HG03565 (cell line): Measurements from ENCODE around the gene CRTAC1.
"Not testable (repeated sequence)": the region's sequence is repeated elsewhere in the genome, so short reads cannot be mapped to it uniquely, and the experiment has no call there.

Experiments
- ATAC-seq: cut with Tn5 transposase; IDR thresholded peaks from one replicate; pipeline ENCODE4 v1.9.1; 2021; ENCODE audit warnings: mild to moderate bottlenecking, moderate library complexity; ENCODE audit not compliant: unreplicated experiment

The CRTAC1 gene

DNA sequence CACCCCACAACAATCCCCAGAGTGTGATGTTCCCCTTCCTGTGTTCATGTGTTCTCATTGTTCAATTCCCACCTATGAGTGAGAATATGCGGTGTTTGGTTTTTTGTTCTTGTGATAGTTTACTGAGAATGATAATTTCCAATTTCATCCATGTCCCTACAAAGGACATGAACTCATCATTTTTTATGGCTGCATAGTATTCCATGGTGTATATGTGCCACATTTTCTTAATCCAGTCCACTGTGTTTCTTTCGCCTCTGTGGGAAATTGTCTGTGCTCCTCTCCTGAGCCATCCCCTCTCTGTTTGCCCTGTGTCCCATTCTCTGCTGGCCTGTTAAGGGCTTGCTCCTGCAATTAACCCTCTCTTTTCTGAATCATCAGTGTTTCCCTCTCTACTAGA, 186.4 kb downstream of the CRTAC1 start:
- ATAC-seq, result not testable (repeated sequence)

DNA sequence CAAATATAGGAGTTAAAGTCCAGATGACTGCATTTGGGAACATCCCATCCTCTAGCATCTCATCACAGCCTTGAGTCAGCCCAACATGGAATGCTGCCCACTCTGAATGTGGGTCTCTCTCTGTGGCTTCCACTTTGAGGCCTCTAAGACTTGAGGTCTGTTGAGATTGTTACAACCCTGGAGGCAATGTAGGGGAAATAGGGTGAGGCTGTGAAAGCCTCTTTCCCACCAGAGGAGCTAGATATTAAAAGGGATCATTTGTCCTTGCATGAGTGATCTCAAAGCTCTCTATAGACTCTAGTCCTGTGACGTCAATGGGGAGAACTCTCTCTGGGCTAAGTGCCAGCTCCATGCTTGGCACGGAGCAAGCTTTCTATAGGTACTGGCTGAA, 187.1 kb downstream of the CRTAC1 start:
- no peak for ATAC-seq

DNA sequence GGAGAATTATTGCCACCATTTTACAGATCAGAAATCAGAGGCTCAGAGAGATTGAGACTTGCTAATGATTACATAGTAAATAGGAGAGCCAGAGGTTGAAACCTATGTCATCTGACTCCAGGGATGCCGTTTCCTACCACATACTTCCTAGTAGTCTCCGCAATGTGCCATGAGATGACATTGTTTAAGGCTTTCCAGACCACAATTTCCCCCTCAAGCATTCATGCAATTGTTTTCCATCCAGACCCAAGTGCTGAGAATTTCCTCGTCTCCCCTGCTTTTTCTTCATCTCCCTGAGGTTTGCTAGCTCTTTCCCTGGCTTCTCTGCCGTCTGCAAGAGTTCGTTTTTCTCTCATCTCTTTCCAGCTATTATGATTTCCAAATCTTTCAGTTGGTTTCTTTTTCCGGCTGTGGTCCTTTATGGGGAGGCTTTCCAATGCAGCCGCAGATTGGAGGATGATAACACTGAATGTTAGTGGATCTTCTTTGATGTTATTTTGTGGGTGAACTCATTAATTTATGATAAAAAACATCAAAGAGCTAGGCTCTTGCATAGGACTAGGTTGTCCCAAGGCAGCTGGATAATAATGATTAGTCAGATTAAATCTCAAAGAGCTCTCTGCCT, 187.7 kb downstream of the CRTAC1 start:
- no peak for ATAC-seq

DNA sequence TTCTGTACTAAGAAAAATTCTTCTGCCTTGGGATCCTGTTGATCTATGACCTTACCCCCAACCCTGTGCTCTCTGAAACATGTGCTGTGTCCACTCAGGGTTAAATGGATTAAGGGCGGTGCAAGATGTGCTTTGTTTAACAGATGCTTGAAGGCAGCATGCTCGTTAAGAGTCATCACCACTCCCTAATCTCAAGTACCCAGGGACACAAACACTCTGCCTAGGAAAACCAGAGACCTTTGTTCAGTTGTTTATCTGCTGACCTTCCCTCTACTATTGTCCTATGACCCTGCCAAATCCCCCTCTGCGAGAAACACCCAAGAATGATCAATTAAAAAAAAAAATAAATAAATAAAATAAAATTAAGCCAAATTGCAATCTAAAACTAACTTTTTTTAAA, 188.3 kb downstream of the CRTAC1 start:
- not testable (repeated sequence) for ATAC-seq

DNA sequence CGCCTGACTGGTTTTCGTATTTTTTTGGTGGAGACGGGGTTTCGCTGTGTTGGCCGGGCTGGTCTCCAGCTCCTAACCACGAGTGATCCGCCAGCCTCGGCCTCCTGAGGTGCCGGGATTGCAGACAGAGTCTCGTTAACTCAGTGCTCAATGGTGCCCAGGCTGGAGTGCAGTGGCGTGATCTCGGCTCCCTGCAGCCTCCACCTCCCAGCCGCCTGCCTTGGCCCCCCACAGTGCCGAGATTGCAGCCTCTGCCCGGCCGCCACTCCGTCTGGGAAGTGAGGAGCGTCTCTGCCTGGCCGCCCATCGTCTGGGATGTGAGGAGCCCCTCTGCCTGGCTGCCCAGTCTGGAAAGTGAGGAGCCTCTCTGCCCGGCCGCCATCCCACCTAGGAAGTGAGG, 189.3 kb downstream of the CRTAC1 start:
- ATAC-seq, result not testable (repeated sequence)

DNA sequence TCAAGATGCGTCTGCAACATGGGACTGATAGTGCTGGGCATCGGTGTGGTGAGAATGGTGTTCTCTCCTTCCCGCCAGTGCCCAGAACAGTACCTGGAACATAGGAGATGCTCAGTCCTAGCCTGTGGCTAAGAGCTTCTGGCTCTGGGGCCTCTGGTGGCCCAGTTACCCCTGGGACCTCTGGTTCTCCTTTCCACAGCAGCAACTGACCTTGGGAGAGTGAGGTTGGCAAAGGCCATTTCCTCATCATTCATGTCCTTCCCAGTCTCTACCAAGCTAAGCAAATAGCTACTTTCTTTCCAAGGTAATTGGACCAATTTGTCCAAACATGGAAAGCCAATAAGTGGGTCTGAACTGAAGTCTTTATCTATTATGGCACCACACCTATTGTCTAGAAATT, 192.3 kb downstream of the CRTAC1 start:
- no peak for ATAC-seq

DNA sequence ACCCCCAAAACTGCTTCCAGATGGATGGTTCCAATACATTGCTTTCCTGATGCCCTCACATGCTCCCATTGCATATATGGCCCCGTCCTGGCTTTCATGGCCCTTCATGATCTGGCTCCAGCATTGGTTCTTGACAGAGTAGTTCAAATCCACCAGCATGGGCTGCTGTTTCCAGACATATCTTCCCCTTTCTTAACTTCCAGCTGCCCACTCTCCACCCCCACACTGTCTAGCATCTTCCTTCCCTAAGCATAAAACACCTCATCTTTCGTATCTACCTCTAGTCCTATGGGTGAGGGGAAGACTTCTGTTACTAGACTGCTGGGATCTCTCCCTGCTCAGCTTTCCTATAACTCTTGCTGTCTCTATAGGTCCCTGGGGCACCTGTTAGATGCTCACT, 194.0 kb downstream of the CRTAC1 start:
- no peak for ATAC-seq

DNA sequence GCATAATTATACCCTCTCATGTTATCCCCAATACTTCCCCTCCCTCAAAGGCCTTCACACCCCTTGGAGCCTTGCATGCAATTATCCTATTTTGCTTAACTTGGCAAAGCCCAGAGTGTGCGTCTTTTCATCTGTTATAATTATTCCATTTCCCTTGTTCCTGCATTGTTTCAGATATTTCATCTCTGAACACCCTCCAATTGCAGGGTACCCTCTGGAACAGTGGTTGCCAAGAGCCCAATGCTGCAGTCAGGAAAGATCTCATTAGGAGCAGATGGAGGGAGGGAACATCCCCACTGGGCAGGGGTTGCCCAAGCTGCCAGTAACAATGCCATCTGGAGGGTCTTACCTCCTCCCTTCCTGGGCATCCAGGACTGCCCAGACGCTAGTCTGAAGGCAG, 199.2 kb downstream of the CRTAC1 start:
- no peak for ATAC-seq

DNA sequence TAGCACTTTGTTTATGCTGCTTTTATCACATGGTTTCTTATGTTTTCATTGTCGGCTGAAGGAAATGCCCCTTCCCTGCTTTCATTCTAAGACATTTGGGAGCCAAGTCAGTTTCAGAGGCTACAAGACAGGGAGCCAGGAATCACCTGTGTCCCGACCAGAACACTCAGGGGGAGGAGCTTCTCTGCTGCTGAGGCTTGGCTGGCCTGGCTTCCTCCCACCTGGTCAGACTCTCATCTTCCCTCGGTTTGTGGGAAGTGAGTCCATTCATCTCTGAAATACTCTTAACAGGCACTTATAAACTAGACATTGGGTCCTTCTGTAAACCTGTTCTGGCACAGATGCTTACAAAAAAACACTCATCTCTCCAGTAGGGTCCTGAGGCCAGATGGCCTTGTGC, 200.4 kb downstream of the CRTAC1 start:
- no peak for ATAC-seq

DNA sequence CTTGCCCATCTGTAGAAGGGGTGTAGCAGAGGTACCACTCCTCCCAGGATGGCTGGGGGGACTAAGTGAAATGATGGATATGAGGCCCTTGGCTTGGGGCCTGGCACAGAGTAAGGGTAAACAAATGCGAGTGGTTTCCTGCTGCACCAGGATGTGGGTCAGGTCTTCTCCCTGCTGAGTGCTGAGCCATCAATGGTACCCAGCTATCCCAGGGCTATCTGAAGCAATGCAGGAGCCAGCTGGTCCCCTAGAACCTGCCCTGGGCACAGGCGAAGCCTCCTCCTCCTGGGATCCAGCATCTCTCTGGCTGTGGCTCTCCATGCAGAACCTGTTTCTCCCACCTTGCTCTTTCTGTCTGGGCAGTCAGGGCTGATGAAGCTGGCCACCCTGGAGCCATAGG, 201.7 kb downstream of the CRTAC1 start:
- ATAC-seq, result no peak

DNA sequence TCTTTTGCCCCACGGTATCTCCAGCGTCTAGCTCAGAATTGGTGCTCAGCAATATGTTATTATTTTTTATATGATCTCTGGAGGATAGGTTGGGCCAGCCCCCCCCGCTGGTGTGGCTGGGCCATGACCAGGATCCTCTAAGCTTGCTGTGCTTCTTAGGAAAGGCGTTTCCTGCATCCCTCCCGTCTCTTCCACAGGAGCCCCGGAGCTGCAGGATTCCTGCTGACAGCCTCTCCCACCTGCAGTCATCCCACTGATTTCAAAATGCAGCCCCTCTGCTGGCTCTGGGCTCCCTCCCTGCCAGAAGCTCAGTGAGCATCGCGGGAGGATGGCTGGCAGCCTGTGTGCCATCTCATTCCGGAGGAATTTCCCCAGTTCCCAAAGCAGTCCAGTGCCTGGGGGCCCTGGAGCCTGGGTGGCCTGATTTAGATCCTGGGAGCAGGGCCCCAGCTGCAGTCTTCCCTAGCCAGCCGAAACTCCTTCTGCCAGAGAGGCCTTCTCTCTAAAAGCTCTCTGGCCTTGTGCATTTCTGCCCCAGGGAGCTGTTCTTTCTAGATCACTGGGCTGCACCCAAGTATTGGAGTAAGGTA, 202.6 kb downstream of the CRTAC1 start:
- ATAC-seq, result no peak

DNA sequence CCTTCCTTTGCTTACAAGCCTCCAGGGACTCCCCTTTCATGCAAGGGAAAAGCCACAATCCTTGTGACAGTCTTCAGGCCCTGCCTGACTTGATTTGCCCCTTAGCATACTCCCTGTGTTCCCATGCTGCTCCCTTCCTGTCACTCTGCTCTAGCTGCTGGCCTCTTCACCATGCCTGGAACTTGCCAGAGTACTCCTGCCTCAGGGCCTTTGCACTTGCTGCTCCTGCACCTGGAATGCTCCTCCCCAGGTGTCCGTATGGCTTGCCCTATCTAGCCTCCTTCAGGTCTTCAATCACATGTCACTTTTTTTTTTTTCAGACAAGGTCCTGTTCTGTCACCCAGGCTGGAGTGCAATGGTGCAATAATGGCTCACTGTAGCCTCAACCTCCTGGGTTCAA, 203.5 kb downstream of the CRTAC1 start:
- no peak for ATAC-seq

DNA sequence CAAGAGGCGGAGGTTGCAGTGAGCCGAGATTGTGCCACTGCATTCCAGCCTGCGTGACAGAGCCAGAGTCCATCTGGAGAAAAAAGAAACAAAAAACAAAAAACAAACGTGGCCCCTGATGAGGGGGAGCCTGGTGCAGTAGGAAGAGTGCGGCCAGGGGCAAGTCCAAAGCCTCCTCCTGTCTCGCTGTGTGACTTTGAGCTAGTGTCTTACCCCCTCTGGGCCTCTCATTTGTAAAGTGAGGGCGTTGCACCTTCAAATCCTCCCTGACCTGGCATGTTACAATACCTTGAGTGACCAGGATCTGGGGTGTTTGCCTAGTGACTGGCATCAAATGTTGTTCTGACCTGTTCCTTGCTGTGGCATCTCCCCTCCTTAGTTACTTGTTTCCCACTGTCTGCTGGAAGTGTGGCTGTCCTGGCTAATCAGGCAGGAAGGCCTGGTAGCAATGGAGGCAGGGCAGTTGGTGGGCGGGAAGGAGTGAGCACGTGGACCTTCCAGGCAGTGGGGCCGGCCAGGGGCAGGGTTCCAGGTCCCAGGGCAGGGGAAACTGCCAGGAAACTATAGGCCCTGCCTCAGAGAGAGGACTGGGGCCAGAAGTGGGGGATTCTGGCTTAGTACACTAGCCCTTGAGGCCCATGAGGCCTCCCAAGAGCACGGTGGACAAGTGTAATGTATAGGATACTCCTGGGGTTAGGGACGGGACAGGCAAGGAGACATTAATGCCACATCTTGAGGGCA, 205.2 kb downstream of the CRTAC1 start:
- ATAC-seq, result no peak

DNA sequence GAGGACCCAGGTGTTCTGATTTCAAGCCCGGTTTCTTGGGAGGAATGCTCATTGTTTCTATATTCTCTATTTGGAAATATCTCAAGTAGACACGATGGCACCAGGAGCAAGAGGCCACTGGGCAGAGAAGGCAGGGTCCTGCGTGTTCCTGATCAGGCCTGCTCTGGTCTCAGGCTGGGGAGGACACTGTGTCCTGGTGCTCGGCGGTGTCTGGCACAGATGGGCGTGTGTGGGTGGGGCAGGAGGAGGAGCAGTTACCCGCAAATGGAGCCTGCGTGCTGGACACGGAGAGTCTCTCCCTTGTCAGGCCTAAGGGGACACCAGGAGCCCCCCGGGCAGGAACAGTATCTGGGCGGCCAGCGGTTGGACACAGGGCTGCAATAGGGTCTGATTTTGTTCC, 206.7 kb downstream of the CRTAC1 start:
- ATAC-seq, result no peak

DNA sequence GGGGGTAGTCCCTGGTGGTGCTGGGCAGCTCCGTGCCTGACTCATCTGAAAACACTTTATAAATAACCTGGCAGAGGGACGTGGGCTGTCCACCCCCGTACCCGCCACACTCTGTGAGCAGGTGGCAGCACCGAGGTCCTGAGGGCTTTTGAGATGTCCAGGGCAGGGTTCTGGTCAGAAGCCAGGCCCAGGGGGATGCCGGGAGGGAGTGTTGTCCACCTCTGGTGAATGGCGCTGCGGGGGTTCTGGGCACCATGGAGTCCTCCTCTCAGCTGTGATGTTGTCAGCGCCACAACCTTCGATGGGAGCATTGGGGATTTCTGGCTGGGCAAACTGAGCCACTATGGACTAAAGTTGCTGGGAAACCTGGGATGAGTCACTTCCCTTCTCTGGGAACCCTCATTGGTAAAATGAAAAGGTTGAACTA, 208.1 kb downstream of the CRTAC1 start:
- no peak for ATAC-seq

DNA sequence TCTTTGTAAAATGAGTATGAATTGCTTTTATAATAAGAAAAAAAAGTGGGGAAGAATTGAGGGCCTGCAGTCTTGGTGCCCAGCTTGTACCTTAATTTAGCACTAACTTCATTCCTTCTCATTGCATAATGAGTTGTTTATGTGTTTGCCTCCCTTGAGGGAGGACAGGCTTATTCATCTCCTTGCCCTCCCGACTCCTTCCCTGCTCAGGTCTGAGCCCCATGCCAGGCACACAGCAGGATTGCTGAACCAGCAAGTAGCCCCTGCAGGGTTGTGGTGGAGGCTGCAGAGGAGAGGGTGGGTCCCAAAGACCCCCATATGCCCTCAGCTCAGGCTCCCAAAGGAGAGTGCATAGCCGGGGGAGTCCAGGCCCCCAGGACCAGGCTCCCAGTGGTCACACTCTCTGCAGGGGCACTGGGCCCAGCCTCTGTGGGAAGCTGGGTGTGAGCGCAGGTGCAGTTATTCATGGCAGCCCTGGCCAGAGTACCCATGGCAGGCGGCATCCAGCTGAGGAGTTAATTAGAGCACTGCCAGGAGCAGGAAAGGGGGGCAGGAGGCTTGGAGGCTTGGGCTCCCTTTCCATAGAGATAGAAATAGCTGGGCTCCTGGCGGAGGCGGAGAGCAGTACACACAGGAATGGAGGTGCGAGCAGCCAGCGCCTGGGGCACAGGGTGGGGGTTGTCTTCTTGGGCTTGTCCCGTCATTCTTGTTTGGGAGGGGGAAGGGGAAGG, 208.9 kb downstream of the CRTAC1 start:
- no peak for ATAC-seq

DNA sequence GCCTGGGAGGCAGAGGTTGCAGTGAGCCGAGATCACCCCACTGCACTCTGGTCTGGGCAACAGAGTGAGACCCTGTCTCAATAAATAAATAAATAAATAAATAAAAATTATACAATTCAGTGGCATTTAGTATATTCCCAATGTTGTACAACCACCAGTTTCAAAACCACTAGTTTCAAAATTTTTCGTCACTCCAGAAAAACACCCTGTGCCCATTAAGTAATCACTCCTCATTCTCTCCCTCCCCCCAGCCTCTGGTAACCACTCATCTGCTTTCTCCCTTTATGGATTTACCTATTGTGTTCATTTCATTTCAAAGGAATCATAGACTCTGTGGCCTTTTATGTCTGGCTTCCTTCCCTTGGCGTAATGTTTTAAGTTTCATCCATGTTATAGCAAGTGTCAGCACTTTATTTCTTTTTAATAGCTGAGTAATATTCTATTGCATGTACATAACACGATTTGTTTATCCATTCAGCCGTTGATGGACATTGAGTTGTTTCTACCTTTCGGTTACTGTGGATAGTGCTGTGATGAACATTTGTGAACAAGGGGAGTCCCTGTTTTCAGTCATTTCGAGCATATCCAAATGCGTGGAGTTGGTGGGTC, 210.2 kb downstream of the CRTAC1 start:
- no peak for ATAC-seq

DNA sequence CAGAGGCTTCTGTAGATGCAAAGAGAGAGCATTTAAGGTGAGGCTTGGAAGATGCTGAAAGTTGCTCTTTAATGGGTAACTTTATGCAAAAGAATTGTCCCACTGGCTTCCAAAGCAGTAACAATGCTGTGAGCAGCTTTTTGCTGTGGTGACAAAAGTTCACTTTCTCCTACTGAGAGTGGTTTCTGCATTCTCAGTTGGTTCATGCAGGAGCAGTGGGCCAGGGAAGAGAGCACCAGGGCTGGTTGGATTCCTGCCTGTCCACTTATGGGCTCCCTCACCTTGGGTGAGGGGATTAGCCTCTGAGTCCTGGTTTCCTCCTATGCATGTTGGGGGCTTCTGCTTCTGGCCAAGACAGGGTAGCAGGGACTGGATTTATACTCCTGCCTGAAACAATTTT, 211.8 kb downstream of the CRTAC1 start:
- ATAC-seq, result no peak

DNA sequence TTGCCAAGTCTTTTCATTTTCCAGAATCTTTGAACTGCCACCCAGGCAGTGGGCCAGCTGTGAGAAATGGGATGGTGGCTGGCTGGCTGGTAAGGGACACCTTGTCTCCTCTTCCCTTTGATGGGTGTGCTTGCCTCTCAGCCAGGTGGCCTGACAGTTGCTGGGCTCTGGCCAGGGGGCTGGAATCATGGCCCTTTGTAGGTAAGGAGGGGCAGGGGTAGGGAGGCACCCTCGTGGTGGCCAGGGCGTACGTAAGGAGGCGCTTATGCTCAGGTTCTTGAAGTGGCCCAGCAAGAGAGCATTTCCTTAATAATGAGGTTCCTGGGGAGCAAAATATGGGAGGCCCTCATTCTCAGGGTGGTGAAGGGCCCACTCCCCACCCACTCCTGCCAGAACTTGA, 213.8 kb downstream of the CRTAC1 start:
- ATAC-seq, result no peak
